Panc1 (cell line): ENCODE results near the gene CCDC83. TPM values are rescaled to one million over a fixed set of nuclear protein-coding genes. Genes with fewer than 3 reads are reported as not detected.

Experiments
- ATAC-seq: fragments of 200-7000 bp; cut with Tn5 transposase; 2 replicates; pipeline ENCODE4 v1.9.1; 2020; ENCODE audit warnings: mild to moderate bottlenecking, moderate library complexity
- BruUV-seq: library from RNA; stranded (reverse); fragments of 400-500 nt; replicated peaks from 2 replicates; lab custom pipeline; 2021; lab: Mats Ljungman, UMichigan
- CTCF ChIA-PET: fragments of 300-600 bp; sonication (Branson Sonifier 250); formaldehyde crosslinking; loops from one replicate; lab custom pipeline; 2022; ENCODE audit warnings: antibody characterized with exemption; lab: Charles Lee
- POLR2A ChIA-PET: fragments of 300-600 bp; sonication (Branson Sonifier 250); formaldehyde crosslinking; loops from one replicate; lab custom pipeline; 2022; ENCODE audit warnings: antibody characterized with exemption; lab: Charles Lee
- DNase-seq: peaks from one replicate; pipeline ENCODE4 v3.0.0-alpha.2; 2010; ENCODE audit warnings: low read depth, low spot score
- H3K27ac ChIP-seq: 2 replicates; pipeline ENCODE4 v1.5.1; 2011; ENCODE audit warnings: mild to moderate bottlenecking, low read length, inconsistent platforms
- H3K27me3 ChIP-seq: fragments of 200-500 bp; sonication (Bioruptor generic); 2 replicates; pipeline ENCODE4 v1.6.0; 2014; ENCODE audit warnings: low read length, inconsistent platforms; ENCODE audit not compliant: control insufficient read depth, insufficient read depth
- H3K36me3 ChIP-seq: fragments of 200-500 bp; sonication (Bioruptor generic); 2 replicates; pipeline ENCODE4 v1.5.1; 2014; ENCODE audit warnings: inconsistent platforms, mild to moderate bottlenecking, low read length, moderate library complexity; ENCODE audit not compliant: control insufficient read depth, insufficient read depth
- H3K4me1 ChIP-seq: 2 replicates; pipeline ENCODE4 v1.5.1; 2011; ENCODE audit warnings: inconsistent platforms, mild to moderate bottlenecking, low read length, moderate library complexity; ENCODE audit not compliant: control insufficient read depth, insufficient read depth
- H3K4me3 ChIP-seq, 2 experiments: 2 replicates each; pipeline ENCODE4 v1.5.1; 2011 to 2012; ENCODE audit warnings: low read depth in 2 of 2, low read length in 2 of 2, mild to moderate bottlenecking in 2 of 2, inconsistent platforms in 1 of 2, moderate library complexity in 1 of 2
- H3K9me3 ChIP-seq: fragments of 200-500 bp; sonication (Bioruptor generic); 2 replicates; pipeline ENCODE4 v1.5.1; 2014; ENCODE audit warnings: low read depth, mild to moderate bottlenecking, inconsistent platforms, low read length, moderate library complexity; ENCODE audit not compliant: control insufficient read depth, insufficient read depth
- POLR2AphosphoS5 ChIP-seq: IDR thresholded peaks from 2 replicates; pipeline ENCODE4 v1.6.1; 2012; ENCODE audit warnings: mild to moderate bottlenecking, low read depth, low read length, moderate library complexity
- REST ChIP-seq, 2 experiments: IDR thresholded peaks; 2 replicates each; pipeline ENCODE4 v1.6.1; 2011 to 2012; ENCODE audit warnings: low read depth in 2 of 2, control low read depth in 1 of 2, low read length in 1 of 2, mild to moderate bottlenecking in 1 of 2, moderate library complexity in 1 of 2; ENCODE audit not compliant: insufficient read depth in 1 of 2
- SIN3A ChIP-seq: IDR thresholded peaks from 2 replicates; pipeline ENCODE4 v1.6.1; 2012; ENCODE audit warnings: low read depth, mild to moderate bottlenecking, low read length, moderate library complexity, borderline replicate concordance; ENCODE audit not compliant: insufficient read depth
- TCF7L2 ChIP-seq: IDR thresholded peaks from 2 replicates; pipeline ENCODE4 v1.6.1; 2011; ENCODE audit warnings: mild to moderate bottlenecking, low read depth, low read length, inconsistent platforms
- in situ Hi-C: cut with HindIII; loops from 2 replicates; pipeline ENCODE4 v1.10.0; 2016; ENCODE audit warnings: low sequenced_read_pairs, low pct_unique_long_range_greater_than_20kb
- intact Hi-C: fragments of 100-400 bp; cut with micrococcal nuclease; formaldehyde crosslinking; loops from one replicate; pipeline ENCODE4 v1.10.0; 2022; ENCODE audit not compliant: unreplicated experiment
- total RNA-seq: library from RNA; stranded (reverse); gene quantifications from one replicate; pipeline ENCODE4 v1.2.1, GENCODE V29; 2021; ENCODE audit not compliant: unreplicated experiment
- TF ChIP-seq, protein P1 (sequence below): fragments of 450-650 bp; IDR thresholded peaks from 2 replicates; pipeline ENCODE4 v1.5.1; 2017; ENCODE audit warnings: mild to moderate bottlenecking

The CCDC83 gene
- total RNA-seq, 1 experiment from 2014 or later = not detected

DNA sequence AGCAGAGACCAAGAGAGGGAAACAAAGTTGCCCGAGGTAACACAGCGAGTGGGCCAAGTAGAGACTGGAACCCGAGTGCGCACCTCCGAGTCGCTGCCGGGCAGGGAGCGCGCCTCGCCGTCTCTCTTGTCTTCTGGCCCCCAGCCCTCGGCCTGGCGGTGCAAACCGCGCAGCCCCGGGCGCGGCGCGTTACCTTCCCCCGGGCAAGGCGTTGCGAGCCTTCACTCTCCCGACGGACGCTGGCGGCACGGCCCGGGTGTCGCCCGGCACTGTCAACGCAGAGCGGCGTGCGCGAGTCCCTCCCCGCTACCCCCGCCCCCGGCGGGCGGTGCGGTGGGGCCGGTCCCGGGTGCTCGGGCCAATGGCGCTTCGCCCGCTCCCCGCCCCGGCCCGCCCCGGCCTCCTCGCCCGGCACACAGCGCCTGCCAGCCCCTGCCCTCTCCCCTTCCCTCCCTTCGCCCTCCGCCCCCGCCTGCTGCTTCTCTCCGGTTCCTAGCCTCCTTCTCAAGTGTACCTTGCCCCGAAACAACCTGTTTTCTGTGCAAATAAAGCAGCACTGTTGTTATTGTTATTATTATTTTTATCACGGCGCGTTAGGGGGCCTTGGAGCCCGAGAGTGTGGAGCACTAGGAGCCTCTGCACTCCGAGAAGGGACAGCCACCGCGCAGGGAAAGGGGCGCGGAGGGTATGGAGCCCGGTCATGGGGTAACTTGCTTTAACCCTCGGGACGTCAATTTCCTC lies 44.1 kb upstream of the CCDC83 start, which contains the start of gene SYTL2:
Gene SYTL2, minus strand, starts transcription at position 271 of the 741 bp plus-strand sequence. CDS start 53,416 bp downstream, outside the sequence.
- Histone ChIP-seq H3K27ac (peak within 1 kb of the TSS; percentile 87), H3K27me3 (no peaks in the 10 kb centered on the region), H3K4me3 (peak within 1 kb of the TSS; percentile 67 to 68), H3K36me3 (no peaks in the 10 kb centered on the region), H3K4me1 (peaks cover 37% of the 10 kb centered on the region), H3K9me3 (no peaks in the 10 kb centered on the region)
- CTCF ChIA-PET = interaction anchor here (0.6 to 2.1 kb wide), 3 partner anchors 11 to 408 kb away, joined by 3 to 10 read pairs (median 3); no protein-coding TSS in a partner anchor
- ATAC-seq = peak; percentile 96
- TF ChIP-seq POLR2AphosphoS5 (peak; percentile 75), TCF7L2 (no peak), SIN3A (peak; percentile 82; the same call in 1 of the 2 replicates), REST (IDR thresholded peaks at IDR 0.05; ENCODE audit: insufficient read depth in 1 of 2, low read depth in 2 of 2, low read length in 1 of 2) (no peak)
- TF ChIP-seq, protein P1, sequence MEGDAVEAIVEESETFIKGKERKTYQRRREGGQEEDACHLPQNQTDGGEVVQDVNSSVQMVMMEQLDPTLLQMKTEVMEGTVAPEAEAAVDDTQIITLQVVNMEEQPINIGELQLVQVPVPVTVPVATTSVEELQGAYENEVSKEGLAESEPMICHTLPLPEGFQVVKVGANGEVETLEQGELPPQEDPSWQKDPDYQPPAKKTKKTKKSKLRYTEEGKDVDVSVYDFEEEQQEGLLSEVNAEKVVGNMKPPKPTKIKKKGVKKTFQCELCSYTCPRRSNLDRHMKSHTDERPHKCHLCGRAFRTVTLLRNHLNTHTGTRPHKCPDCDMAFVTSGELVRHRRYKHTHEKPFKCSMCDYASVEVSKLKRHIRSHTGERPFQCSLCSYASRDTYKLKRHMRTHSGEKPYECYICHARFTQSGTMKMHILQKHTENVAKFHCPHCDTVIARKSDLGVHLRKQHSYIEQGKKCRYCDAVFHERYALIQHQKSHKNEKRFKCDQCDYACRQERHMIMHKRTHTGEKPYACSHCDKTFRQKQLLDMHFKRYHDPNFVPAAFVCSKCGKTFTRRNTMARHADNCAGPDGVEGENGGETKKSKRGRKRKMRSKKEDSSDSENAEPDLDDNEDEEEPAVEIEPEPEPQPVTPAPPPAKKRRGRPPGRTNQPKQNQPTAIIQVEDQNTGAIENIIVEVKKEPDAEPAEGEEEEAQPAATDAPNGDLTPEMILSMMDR = peak; percentile 39; the same call in 1 of the 2 replicates
- in situ Hi-C loops = no loop called here
- POLR2A ChIA-PET = interaction anchor here (0.5 to 0.7 kb wide), 4 partner anchors 17 to 1639 kb away, joined by 3 to 4 read pairs (median 3); no protein-coding TSS in a partner anchor
- no TSS peak for BruUV-seq
- DNase-seq = no peak
- intact Hi-C loops = no loop called here

DNA sequence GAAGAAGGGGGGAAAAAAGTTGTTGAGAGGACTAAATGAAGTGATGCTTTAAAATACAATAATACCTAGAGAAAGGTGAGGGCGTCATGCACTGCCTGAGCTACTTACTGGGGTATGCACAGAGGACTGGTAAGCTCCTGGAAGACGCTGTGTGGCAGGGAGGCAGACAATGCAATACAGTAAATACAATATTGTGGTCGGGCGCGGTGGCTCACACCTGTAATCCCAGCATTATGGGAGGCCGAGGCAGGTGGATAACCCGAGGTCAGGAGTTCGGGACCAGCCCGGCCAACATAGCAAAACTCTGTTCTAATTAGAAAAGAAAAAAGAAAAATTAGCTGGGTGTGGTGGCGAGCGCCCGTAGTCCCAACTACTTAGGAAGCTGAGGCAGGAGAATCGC lies 43.6 kb upstream of the CCDC83 start:
- in situ Hi-C loops = no loop called here

More for the DNA sequence above, 43.6 kb upstream of the CCDC83 start:
- CTCF ChIA-PET = no interaction called here
- BruUV-seq = no TSS peak
- Histone ChIP-seq H3K36me3 (no peaks in the 10 kb centered on the region), H3K27ac (peak overlapping the region; percentile 83), H3K27me3 (no peaks in the 10 kb centered on the region), H3K4me3 (peak overlapping the region; percentile 67 to 68), H3K9me3 (no peaks in the 10 kb centered on the region), H3K4me1 (peaks cover 31% of the 10 kb centered on the region)
- TF ChIP-seq, protein P1 = no peak
- TF ChIP-seq REST (IDR thresholded peaks at IDR 0.05; ENCODE audit: insufficient read depth in 1 of 2, low read depth in 2 of 2, low read length in 1 of 2) = no peak
- no peak for TF ChIP-seq SIN3A
- no peak for TF ChIP-seq TCF7L2
- TF ChIP-seq POLR2AphosphoS5 = no peak
- POLR2A ChIA-PET = interaction anchor here (0.5 kb wide), 1 partner anchor 207 kb away, joined by 3 read pairs; no protein-coding TSS in a partner anchor
- intact Hi-C loops = no loop called here
- DNase-seq (no peak), ATAC-seq (no peak)
